Omental fat pad (tissue), 4 donors: ENCODE measurements around the gene TRAK2. TPM values are rescaled to one million over a fixed set of nuclear protein-coding genes. Genes with fewer than 3 reads are reported as not detected.

Experiments used
- ATAC-seq: fragments of 150-250 bp; one replicate; pipeline ENCODE4 v1.9.1; 2016; ENCODE audit warnings: mild to moderate bottlenecking, moderate library complexity; ENCODE audit not compliant: low FRiP score
- DNase-seq: peaks from one replicate; pipeline ENCODE4 v3.0.0-alpha.2; 2019; ENCODE audit warnings: low spot score
- total RNA-seq, 4 donors: library from RNA; depleted of rRNA; stranded (reverse); fragments of >200 nt; gene quantifications; one replicate each; pipeline ENCODE4 v1.1.0, GENCODE V29; 2016
- TF ChIP-seq, protein P1 (sequence below), 3 donors: fragments of 450-650 bp; IDR thresholded peaks; one replicate each; pipeline ENCODE4 v1.5.1; 2016 to 2017; ENCODE audit warnings: antibody characterized with exemption in 3 of 3, mild to moderate bottlenecking in 3 of 3, moderate library complexity in 2 of 3

TRAK2 gene
- total RNA-seq, 4 donors from 2014 or later = 37.9 to 73.0 (median 52.9) TPM

DNA sequence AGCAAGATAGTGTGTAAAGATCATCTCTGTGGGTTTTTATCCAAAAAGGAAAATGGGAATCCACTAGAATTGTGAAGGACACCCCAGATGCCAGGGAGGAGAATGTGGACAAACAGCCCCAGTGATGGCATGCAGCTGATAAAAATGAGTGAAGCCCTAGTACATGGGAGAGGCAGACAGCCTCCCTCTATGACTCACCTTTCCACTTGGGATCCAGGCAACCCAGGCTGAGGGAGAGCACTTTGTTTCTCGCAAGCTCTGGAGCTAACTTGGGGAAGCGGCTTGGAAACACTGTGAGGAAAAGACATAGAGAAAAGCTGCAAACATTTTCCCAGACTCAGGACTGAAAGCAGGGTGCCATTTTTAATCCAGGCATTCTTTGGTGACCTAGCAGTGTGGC lies 88.9 kb downstream of the TRAK2 start:
- ATAC-seq (peak; percentile 41), DNase-seq (no peak)
- TF ChIP-seq, protein P1, sequence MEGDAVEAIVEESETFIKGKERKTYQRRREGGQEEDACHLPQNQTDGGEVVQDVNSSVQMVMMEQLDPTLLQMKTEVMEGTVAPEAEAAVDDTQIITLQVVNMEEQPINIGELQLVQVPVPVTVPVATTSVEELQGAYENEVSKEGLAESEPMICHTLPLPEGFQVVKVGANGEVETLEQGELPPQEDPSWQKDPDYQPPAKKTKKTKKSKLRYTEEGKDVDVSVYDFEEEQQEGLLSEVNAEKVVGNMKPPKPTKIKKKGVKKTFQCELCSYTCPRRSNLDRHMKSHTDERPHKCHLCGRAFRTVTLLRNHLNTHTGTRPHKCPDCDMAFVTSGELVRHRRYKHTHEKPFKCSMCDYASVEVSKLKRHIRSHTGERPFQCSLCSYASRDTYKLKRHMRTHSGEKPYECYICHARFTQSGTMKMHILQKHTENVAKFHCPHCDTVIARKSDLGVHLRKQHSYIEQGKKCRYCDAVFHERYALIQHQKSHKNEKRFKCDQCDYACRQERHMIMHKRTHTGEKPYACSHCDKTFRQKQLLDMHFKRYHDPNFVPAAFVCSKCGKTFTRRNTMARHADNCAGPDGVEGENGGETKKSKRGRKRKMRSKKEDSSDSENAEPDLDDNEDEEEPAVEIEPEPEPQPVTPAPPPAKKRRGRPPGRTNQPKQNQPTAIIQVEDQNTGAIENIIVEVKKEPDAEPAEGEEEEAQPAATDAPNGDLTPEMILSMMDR (IDR thresholded peaks at IDR 0.05) = no peak

DNA sequence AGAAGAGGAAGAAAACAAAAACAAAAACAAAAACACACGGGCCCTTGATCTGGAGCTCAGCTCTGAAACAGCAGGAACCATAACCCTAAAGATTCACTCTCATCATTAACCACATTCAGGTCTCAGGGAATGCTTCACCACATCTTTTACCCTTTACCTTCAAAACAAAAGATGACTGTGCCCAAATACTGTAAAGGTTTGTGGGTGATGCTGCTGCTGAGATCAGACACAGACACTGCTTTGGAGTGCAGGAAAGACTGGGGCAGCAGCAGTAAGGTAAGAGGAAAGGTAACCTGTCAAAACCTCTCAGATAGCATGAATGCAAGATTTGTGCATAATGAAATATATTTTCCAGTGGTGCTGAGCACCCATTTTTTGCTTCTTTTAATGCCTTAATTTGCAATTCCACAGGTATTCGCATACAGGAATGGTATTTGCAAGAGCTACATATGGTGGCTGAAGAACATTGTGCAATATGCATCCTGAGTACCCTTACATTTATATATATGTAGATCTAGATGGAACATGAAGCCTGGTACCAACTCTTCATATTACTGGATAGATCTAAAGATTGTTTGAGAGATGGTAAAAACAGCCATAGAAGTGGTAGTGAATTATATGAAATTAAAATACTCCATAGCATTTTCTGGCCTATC lies 90.1 kb downstream of the TRAK2 start:
- TF ChIP-seq, protein P1 (IDR thresholded peaks at IDR 0.05) = no peak
- DNase-seq = no peak

DNA sequence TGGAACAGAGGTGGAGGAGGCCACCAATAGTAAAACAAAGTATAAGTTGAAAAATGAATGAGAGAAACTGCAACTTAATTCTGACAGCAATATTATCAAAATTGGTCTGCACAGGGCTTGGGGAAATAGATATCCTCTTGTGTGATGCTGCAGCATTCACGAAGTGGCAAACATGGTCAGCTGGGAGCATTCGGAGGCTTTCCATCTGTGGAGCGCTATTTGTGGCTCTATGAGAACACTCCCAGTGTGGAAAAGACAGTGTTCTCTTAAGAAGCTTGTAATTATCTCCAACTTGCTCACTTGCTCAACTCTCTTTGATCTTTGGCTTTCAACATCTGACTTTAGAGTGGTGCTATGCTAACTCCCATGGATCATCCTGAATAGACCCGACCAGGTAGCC lies 91.0 kb downstream of the TRAK2 start:
- TF ChIP-seq, protein P1 (IDR thresholded peaks at IDR 0.05) = no peak
- ATAC-seq = no peak
- DNase-seq = no peak

More for the DNA sequence above, 90.1 kb downstream of the TRAK2 start:
- no peak for ATAC-seq

DNA sequence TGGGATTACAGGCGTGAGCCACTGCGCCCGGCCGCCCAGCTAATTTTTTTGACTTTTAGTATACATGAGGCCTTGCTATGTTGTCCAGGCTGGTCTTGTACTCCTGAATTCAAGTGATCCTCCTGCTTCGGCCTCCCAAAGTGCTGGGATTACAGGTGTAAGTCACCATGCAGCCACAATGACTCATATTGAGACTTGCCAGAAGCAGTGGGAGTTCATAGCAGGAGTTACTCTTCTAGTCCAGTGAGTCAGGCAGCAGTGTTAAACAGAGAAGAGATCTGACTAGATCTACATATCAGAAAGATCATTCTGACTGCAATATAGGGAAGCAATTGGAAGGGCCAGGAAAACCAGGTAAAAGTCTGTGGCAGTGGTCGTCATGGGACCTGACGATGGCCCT lies 92.6 kb downstream of the TRAK2 start:
- TF ChIP-seq, protein P1 (IDR thresholded peaks at IDR 0.05) = no peak
- ATAC-seq (no peak), DNase-seq (no peak)

DNA sequence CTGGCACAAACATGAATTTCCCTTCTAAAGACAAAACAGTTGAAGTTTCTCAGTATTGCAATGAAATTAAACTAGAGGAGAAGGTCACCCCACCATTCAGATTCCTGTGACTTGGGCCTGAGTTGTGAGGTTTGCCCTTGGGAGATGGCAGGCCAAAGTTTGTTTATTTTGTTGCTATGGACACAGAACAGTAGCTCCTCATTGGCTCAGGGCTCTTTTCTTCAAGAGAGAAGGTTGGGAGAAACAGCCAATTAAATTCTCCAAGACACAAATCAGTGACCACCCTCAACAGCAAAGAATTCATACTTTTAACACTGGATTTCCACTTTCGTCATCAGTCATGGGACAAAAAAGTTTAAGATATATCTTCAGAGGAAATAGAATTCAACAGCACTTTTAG lies 94.0 kb downstream of the TRAK2 start, which contains the start of gene FLACC1:
FLACC1 (minus strand) TSS at position 125 of the 400 bp plus-strand sequence. CDS start 5,941 bp downstream, outside the sequence.
- TF ChIP-seq, protein P1 (IDR thresholded peaks at IDR 0.05) = no peak
- ATAC-seq = peak; percentile 80

DNA sequence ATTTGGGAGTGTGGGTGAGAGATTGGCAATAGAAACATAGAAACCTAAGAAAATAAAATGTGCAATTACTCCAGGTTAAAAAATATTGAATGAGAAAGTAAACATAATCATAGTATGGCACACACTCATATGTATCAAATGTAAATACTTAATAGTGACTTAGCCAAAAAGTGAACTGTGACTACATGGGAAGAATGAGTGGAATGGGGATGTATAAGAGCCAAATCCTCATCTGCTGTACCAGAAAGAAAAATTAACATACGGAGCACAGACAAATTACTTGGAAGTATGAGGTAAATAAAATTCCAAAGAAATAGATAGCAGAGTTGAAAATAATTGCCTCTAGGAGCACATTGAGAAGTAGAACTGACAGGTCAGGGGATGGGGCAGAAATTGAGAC lies 98.1 kb downstream of the TRAK2 start:
- no peak for ATAC-seq
- no peak for DNase-seq
- TF ChIP-seq, protein P1 (IDR thresholded peaks at IDR 0.05) = no peak

More for the DNA sequence above, 94.0 kb downstream of the TRAK2 start, which contains the start of gene FLACC1:
- no peak for DNase-seq

DNA sequence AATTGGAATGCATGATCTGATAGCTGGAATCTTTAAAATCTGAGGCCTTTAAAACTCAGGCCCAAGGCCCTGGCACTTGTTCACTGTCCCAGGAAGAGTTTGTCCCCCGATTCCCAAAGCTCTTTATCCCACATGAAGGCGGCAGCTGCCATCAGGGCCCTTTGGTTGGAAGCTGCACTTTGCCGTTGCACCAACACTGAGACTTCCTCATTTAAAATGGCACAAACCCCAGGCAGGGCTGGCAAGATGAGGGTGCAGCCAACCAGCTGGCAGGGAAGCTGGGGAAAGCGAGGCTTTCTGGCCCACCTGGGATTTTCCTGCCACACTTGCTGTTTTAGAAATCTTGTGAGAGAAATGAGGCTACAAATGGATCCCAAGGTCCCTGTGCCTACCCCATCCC lies 100.4 kb downstream of the TRAK2 start:
- TF ChIP-seq, protein P1 (IDR thresholded peaks at IDR 0.05) = no peak
- no peak for DNase-seq
- ATAC-seq = no peak
